Omental fat pad (tissue), 4 donors: ENCODE results near the gene CANX. TPM values are rescaled to one million over a fixed set of nuclear protein-coding genes. Genes with fewer than 3 reads are reported as not detected.
A peak's percentile ranks its signal among the peaks of the same experiment; 100 is the strongest.

Experiments
- ATAC-seq: fragments of 150-250 bp; one replicate; pipeline ENCODE4 v1.9.1; 2016; ENCODE audit warnings: mild to moderate bottlenecking, moderate library complexity; ENCODE audit not compliant: low FRiP score
- DNase-seq: peaks from one replicate; pipeline ENCODE4 v3.0.0-alpha.2; 2019; ENCODE audit warnings: low spot score
- CTCF ChIP-seq, 3 donors: fragments of 450-650 bp; IDR thresholded peaks; one replicate each; pipeline ENCODE4 v1.5.1; 2016 to 2017; ENCODE audit warnings: antibody characterized with exemption in 3 of 3, mild to moderate bottlenecking in 3 of 3, moderate library complexity in 2 of 3
- total RNA-seq, 4 donors: library from RNA; depleted of rRNA; stranded (reverse); fragments of >200 nt; gene quantifications; one replicate each; pipeline ENCODE4 v1.1.0, GENCODE V29; 2016

Gene CANX
- total RNA-seq, 4 donors from 2014 or later = 269 to 487 (median 358) TPM

- DNase-seq = no peak
- TF ChIP-seq CTCF (IDR thresholded peaks at IDR 0.05) = no peak
- no peak for ATAC-seq
Observed at GRCh38 chr5:179762781-179763176, 64.0 kb downstream of the CANX start.

GRCh38 chr5:179763215-179763945, 64.6 kb downstream of the CANX start:
- ATAC-seq (peak; percentile 91), DNase-seq (no peak)
- peak in 1 of 3 donors; percentile 43 for TF ChIP-seq CTCF (IDR thresholded peaks at IDR 0.05)

GRCh38 chr5:179764056-179764455, 65.3 kb downstream of the CANX start:
- DNase-seq (no peak), ATAC-seq (no peak)
- no peak for TF ChIP-seq CTCF (IDR thresholded peaks at IDR 0.05)

- DNase-seq = no peak
- no peak for TF ChIP-seq CTCF (IDR thresholded peaks at IDR 0.05)
- no peak for ATAC-seq
Observed at GRCh38 chr5:179765400-179765799, 66.6 kb downstream of the CANX start.

GRCh38 chr5:179766021-179766725, 67.4 kb downstream of the CANX start:
- ATAC-seq (no peak), DNase-seq (no peak)
- no peak for TF ChIP-seq CTCF (IDR thresholded peaks at IDR 0.05)

GRCh38 chr5:179766726-179767455, 68.1 kb downstream of the CANX start:
- ATAC-seq (no peak), DNase-seq (no peak)
- TF ChIP-seq CTCF (IDR thresholded peaks at IDR 0.05) = no peak
